WTC11 (cell line): ENCODE results near the gene CORIN. TPM values are rescaled to one million over a fixed set of nuclear protein-coding genes. Genes with fewer than 3 reads are reported as not detected.

ENCODE experiments used
- ATAC-seq: fragments of 200-7000 bp; cut with Tn5 transposase; 2 replicates; pipeline ENCODE4 v1.10.0; 2021; ENCODE audit warnings: mild to moderate bottlenecking, moderate library complexity
- CTCF ChIA-PET: fragments of 300-600 bp; sonication (Branson Sonifier 250); formaldehyde crosslinking; loops from one replicate; lab custom pipeline; 2021; ENCODE audit warnings: antibody characterized with exemption; lab: Charles Lee
- POLR2A ChIA-PET: fragments of 350-600 bp; sonication (Branson Sonifier 250); formaldehyde crosslinking; loops from one replicate; lab custom pipeline; 2021; ENCODE audit warnings: antibody characterized with exemption; lab: Charles Lee
- DNase-seq: peaks from one replicate; pipeline ENCODE4 v3.0.0; 2021; ENCODE audit warnings: low spot score
- H3K27ac Mint-ChIP-seq: 2 replicates; pipeline ENCODE4 v1.8.0; 2021; ENCODE audit warnings: mixed read lengths
- H3K27me3 Mint-ChIP-seq: 2 replicates; pipeline ENCODE4 v1.8.0; 2021; ENCODE audit warnings: low read depth, mild to moderate bottlenecking, moderate library complexity, mixed read lengths
- H3K36me3 Mint-ChIP-seq: 2 replicates; pipeline ENCODE4 v1.8.0; 2021; ENCODE audit warnings: mixed read lengths
- H3K4me1 Mint-ChIP-seq: 2 replicates; pipeline ENCODE4 v1.8.0; 2022; ENCODE audit warnings: mixed read lengths
- H3K4me3 Mint-ChIP-seq: 2 replicates; pipeline ENCODE4 v1.8.0; 2021; ENCODE audit warnings: mild to moderate bottlenecking, moderate library complexity, mixed read lengths
- H3K9me3 Mint-ChIP-seq: 2 replicates; pipeline ENCODE4 v1.8.0; 2021; ENCODE audit warnings: mixed read lengths
- AFF4 ChIP-seq: sonication (generic); formaldehyde crosslinking; IDR thresholded peaks from 2 replicates; pipeline ENCODE4 v1.8.1; 2023; ENCODE audit warnings: mild to moderate bottlenecking, missing genetic modification reagents, borderline replicate concordance
- ATF1 ChIP-seq: sonication (generic); formaldehyde crosslinking; IDR thresholded peaks from 2 replicates; pipeline ENCODE4 v1.8.1; 2023; ENCODE audit warnings: mild to moderate bottlenecking, moderate library complexity, missing genetic modification reagents
- E2F1 ChIP-seq: sonication (generic); formaldehyde crosslinking; IDR thresholded peaks from 2 replicates; pipeline ENCODE4 v1.8.0; 2022; ENCODE audit warnings: mild to moderate bottlenecking, missing genetic modification reagents
- ESRRA ChIP-seq: sonication (generic); formaldehyde crosslinking; IDR thresholded peaks from 2 replicates; pipeline ENCODE4 v1.8.1; 2022; ENCODE audit warnings: mild to moderate bottlenecking, missing genetic modification reagents, borderline replicate concordance
- FOXK1 ChIP-seq: sonication (generic); formaldehyde crosslinking; IDR thresholded peaks from 2 replicates; pipeline ENCODE4 v1.8.0; 2022; ENCODE audit warnings: mild to moderate bottlenecking, moderate library complexity, missing genetic modification reagents
- FOXP4 ChIP-seq: sonication (generic); formaldehyde crosslinking; IDR thresholded peaks from 2 replicates; pipeline ENCODE4 v1.8.0; 2022; ENCODE audit warnings: mild to moderate bottlenecking, missing genetic modification reagents
- MLX ChIP-seq: sonication (generic); formaldehyde crosslinking; IDR thresholded peaks from 2 replicates; pipeline ENCODE4 v1.8.1; 2023; ENCODE audit warnings: mild to moderate bottlenecking, missing genetic modification reagents, moderate library complexity
- NFE2L1 ChIP-seq: sonication (generic); formaldehyde crosslinking; IDR thresholded peaks from 2 replicates; pipeline ENCODE4 v1.8.1; 2023; ENCODE audit warnings: missing genetic modification reagents
- TP53 ChIP-seq: sonication (generic); formaldehyde crosslinking; IDR thresholded peaks from 2 replicates; pipeline ENCODE4 v1.8.1; 2023; ENCODE audit warnings: mild to moderate bottlenecking, missing genetic modification reagents
- ZMAT4 ChIP-seq: fragments of 250-450 bp; sonication (Bioruptor Pico); IDR thresholded peaks from 2 replicates; pipeline ENCODE4 v1.9.0; 2021; ENCODE audit warnings: mild to moderate bottlenecking
- ZNF121 ChIP-seq: sonication (generic); formaldehyde crosslinking; IDR thresholded peaks from 2 replicates; pipeline ENCODE4 v1.8.0; 2023; ENCODE audit warnings: missing genetic modification reagents
- ZNF219 ChIP-seq: sonication (generic); formaldehyde crosslinking; IDR thresholded peaks from 2 replicates; pipeline ENCODE4 v1.8.0; 2023; ENCODE audit warnings: missing genetic modification reagents, mild to moderate bottlenecking, borderline replicate concordance
- ZNF263 ChIP-seq: sonication (generic); formaldehyde crosslinking; IDR thresholded peaks from 2 replicates; pipeline ENCODE4 v1.8.1; 2022; ENCODE audit warnings: low read depth, mild to moderate bottlenecking, moderate library complexity, missing genetic modification reagents
- ZNF317 ChIP-seq: sonication (generic); formaldehyde crosslinking; IDR thresholded peaks from 2 replicates; pipeline ENCODE4 v1.8.1; 2023; ENCODE audit warnings: low read depth, mild to moderate bottlenecking, moderate library complexity, missing genetic modification reagents, borderline replicate concordance
- ZNF532 ChIP-seq: fragments of 250-450 bp; sonication (Bioruptor Pico); IDR thresholded peaks from 2 replicates; pipeline ENCODE4 v1.9.0; 2021; ENCODE audit warnings: mild to moderate bottlenecking, borderline replicate concordance
- ZNF671 ChIP-seq: fragments of 250-450 bp; sonication (Bioruptor Pico); IDR thresholded peaks from 2 replicates; pipeline ENCODE4 v1.8.0; 2021; ENCODE audit warnings: mild to moderate bottlenecking
- total RNA-seq: library from RNA; stranded (reverse); gene quantifications from 3 replicates; pipeline ENCODE4 v1.2.3, GENCODE V29; 2021
- TF ChIP-seq, protein P1 (sequence below): sonication (generic); formaldehyde crosslinking; IDR thresholded peaks from 2 replicates; pipeline ENCODE4 v1.8.0; 2023; ENCODE audit warnings: missing genetic modification reagents

Gene CORIN
- total RNA-seq, 1 experiment from 2014 or later: 0.33 TPM

DNA sequence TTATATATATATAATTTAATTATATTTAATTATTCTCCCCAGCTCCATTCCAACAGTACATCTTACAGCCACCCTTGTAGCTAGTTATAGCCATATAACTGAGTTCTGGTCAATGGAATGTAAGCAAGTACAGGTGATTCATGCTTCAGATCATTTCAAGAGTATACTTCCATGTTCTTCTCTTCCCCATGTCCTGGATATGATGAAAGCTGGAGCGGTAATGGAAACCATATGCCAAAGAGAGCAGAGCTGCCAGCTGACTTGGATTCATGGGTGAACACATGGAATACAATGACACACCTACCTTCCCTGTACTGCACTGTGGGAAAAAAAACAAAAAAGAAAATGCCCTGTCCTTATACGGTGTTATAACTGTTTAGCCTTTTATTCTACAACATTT is 17.5 kb upstream of the CORIN start (continued):
- TF ChIP-seq AFF4 (no peak), E2F1 (no peak), ZNF532 (CRISPR knock-in tag) (no peak), ZNF263 (no peak)

DNA sequence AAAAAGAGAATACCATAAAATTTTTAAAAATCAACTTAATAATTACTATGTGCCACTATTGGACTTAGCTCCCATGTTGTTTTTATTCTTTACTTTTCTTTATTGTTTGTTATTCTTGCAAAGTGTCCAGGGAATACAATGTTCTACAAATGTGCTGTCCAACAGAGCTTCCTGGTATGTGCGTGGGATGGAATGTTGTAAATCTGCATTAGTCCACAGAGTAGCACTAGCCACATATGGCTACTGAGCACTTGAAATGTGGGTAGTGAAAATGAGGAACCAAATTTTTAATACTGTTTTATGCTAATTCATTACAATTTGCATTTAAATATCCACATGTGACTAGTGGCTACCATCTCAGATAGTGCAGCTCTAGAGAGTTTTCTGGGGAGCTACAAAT is 14.3 kb upstream of the CORIN start:
- no peaks in the 10 kb centered on the region for H3K9me3 Mint-ChIP-seq
- TF ChIP-seq ZNF219 (CRISPR knock-in tag) (no peak), MLX (no peak), ZNF121 (no peak), AFF4 (no peak)
- no peak overlapping the region for H3K27ac Mint-ChIP-seq
- no peak overlapping the region for H3K4me3 Mint-ChIP-seq
- DNase-seq (no peak), ATAC-seq (no peak)
- H3K36me3 Mint-ChIP-seq: peaks cover 39% of the 10 kb centered on the region
- no peaks in the 10 kb centered on the region for H3K4me1 Mint-ChIP-seq
- POLR2A ChIA-PET: no interaction called here
- CTCF ChIA-PET: interaction anchor here (0.7 to 2.5 kb wide), 3 partner anchors 12 to 81 kb away, joined by 3 to 12 read pairs (median 3); partner anchors contain the start of gene CORIN
- no peaks in the 10 kb centered on the region for H3K27me3 Mint-ChIP-seq

DNA sequence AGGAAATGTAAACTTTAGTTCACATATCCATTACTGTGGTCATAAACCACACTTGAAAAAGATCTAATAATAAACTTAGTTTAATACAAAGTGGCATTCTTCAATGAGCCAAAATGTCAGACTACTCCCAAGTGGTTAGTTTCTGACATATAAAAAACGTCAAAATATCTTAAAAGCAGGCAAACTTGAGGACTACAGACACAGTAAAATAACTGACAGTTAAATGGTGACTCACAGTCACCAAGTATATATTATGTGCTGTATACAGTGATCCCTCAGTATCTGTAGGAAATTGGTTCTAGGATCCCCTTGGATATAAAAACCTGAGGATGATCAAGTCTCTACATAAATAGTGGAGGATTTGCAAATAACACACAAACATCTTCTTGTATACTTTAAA is 11.6 kb upstream of the CORIN start:
- no peaks in the 10 kb centered on the region for H3K9me3 Mint-ChIP-seq
- POLR2A ChIA-PET: no interaction called here
- peaks cover 46% of the 10 kb centered on the region for H3K36me3 Mint-ChIP-seq
- ATAC-seq (no peak), DNase-seq (no peak)
- H3K4me3 Mint-ChIP-seq: no peak overlapping the region
- no peak overlapping the region for H3K27ac Mint-ChIP-seq
- H3K4me1 Mint-ChIP-seq: no peaks in the 10 kb centered on the region
- no peaks in the 10 kb centered on the region for H3K27me3 Mint-ChIP-seq
- CTCF ChIA-PET: no interaction called here
- TF ChIP-seq, protein P1, sequence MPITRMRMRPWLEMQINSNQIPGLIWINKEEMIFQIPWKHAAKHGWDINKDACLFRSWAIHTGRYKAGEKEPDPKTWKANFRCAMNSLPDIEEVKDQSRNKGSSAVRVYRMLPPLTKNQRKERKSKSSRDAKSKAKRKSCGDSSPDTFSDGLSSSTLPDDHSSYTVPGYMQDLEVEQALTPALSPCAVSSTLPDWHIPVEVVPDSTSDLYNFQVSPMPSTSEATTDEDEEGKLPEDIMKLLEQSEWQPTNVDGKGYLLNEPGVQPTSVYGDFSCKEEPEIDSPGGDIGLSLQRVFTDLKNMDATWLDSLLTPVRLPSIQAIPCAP (CRISPR knock-in tag): no peak
- TF ChIP-seq ZMAT4 (CRISPR knock-in tag) (no peak), ESRRA (no peak), ZNF317 (CRISPR knock-in tag) (no peak), FOXP4 (CRISPR knock-in tag) (no peak), FOXK1 (CRISPR knock-in tag) (no peak), TP53 (CRISPR knock-in tag) (no peak), NFE2L1 (CRISPR knock-in tag) (no peak), ZNF671 (CRISPR knock-in tag) (no peak), ATF1 (CRISPR knock-in tag) (no peak)
